Mesodermal cell (in vitro differentiated cells): ENCODE measurements around the gene SLC1A4.

Experiments
- H3K27ac ChIP-seq: 2 replicates; pipeline ENCODE4 v1.7.0; 2013; ENCODE audit warnings: mild to moderate bottlenecking, low read depth, low read length, moderate library complexity; ENCODE audit not compliant: severe bottlenecking
- H3K36me3 ChIP-seq: 2 replicates; pipeline ENCODE4 v1.7.1; 2013; ENCODE audit warnings: mild to moderate bottlenecking, low read length, moderate library complexity; ENCODE audit not compliant: control insufficient read depth, insufficient read depth
- H3K4me1 ChIP-seq: one replicate; pipeline ENCODE4 v1.7.1; 2013; ENCODE audit warnings: mild to moderate bottlenecking, low read length; ENCODE audit not compliant: insufficient read depth, control insufficient read depth, poor library complexity, severe bottlenecking
- H3K4me3 ChIP-seq: 2 replicates; pipeline ENCODE4 v1.7.0; 2013; ENCODE audit warnings: low read length, control low read depth, mild to moderate bottlenecking; ENCODE audit not compliant: insufficient read depth, poor library complexity, severe bottlenecking; ENCODE audit errors: extremely low read depth
- H3K9me3 ChIP-seq: 2 replicates; pipeline ENCODE4 v1.7.1; 2013; ENCODE audit warnings: mild to moderate bottlenecking, low read length, moderate library complexity; ENCODE audit not compliant: control insufficient read depth
- WGBS, 2 experiments: methylation state at CpG; one replicate each; pipeline ENCODE4 v1.1.5; 2013; ENCODE audit warnings: missing lambda C conversion rate in 2 of 2; ENCODE audit not compliant: insufficient coverage in 2 of 2; 5-methylcytosine and 5-hydroxymethylcytosine counted together

Gene SLC1A4

GRCh38 chr2:65035351-65035943 lies 46.2 kb downstream of the SLC1A4 start:
- peaks cover 5% of the 10 kb centered on the region for H3K4me1 ChIP-seq
- no peaks in the 10 kb centered on the region for H3K9me3 ChIP-seq
- 83% methylated on average over 3 of the region's 6 CpGs; no CpG with 5 or more reads in 1 of the 2 experiments for WGBS, 2 experiments
- H3K36me3 ChIP-seq = no peaks in the 10 kb centered on the region
- no peak overlapping the region for H3K27ac ChIP-seq
- H3K4me3 ChIP-seq = no peak overlapping the region

- H3K4me3 ChIP-seq = no peak overlapping the region
- no peaks in the 10 kb centered on the region for H3K4me1 ChIP-seq
- no peaks in the 10 kb centered on the region for H3K9me3 ChIP-seq
- no peaks in the 10 kb centered on the region for H3K36me3 ChIP-seq
- H3K27ac ChIP-seq = no peak overlapping the region
- WGBS, 2 experiments = 79 to 84% methylated on average over 2 to 3 of the region's 3 CpGs
These were observed 48.0 kb downstream of the SLC1A4 start for GRCh38 chr2:65037178-65037577.

- Histone ChIP-seq H3K4me3 (no peak overlapping the region), H3K4me1 (no peaks in the 10 kb centered on the region), H3K9me3 (peaks cover 12% of the 10 kb centered on the region), H3K36me3 (no peaks in the 10 kb centered on the region), H3K27ac (no peak overlapping the region)
- WGBS, 2 experiments = 86 to 95% methylated on average over 2 of the region's 3 CpGs
These were observed 50.4 kb downstream of the SLC1A4 start for GRCh38 chr2:65039640-65040039.

- Histone ChIP-seq H3K4me1 (no peaks in the 10 kb centered on the region), H3K27ac (no peak overlapping the region), H3K4me3 (no peak overlapping the region), H3K9me3 (peaks cover 16% of the 10 kb centered on the region), H3K36me3 (no peaks in the 10 kb centered on the region)
- WGBS, 2 experiments = 39 to 42% methylated on average over 7 to 11 of the region's 13 CpGs
These were observed 51.4 kb downstream of the SLC1A4 start for GRCh38 chr2:65040400-65041261.

- H3K27ac ChIP-seq = no peak overlapping the region
- WGBS, 2 experiments = 67% methylated on average over 1 of the region's 2 CpGs; no CpG with 5 or more reads in 1 of the 2 experiments
- H3K4me3 ChIP-seq = no peak overlapping the region
- H3K4me1 ChIP-seq = no peaks in the 10 kb centered on the region
- H3K9me3 ChIP-seq = peaks cover 23% of the 10 kb centered on the region
- H3K36me3 ChIP-seq = no peaks in the 10 kb centered on the region
These were observed 53.8 kb downstream of the SLC1A4 start for GRCh38 chr2:65043001-65043400.

- 95% methylated on average over 4 to 6 of the region's 7 CpGs for WGBS, 2 experiments
- Histone ChIP-seq H3K4me3 (no peak overlapping the region), H3K27ac (no peak overlapping the region), H3K4me1 (no peaks in the 10 kb centered on the region), H3K36me3 (no peaks in the 10 kb centered on the region), H3K9me3 (peaks cover 32% of the 10 kb centered on the region)
These were observed 55.0 kb downstream of the SLC1A4 start for GRCh38 chr2:65044097-65044735.

GRCh38 chr2:65045651-65046050 lies 56.5 kb downstream of the SLC1A4 start:
- H3K4me1 ChIP-seq = no peaks in the 10 kb centered on the region
- peaks cover 32% of the 10 kb centered on the region for H3K9me3 ChIP-seq
- H3K27ac ChIP-seq = no peak overlapping the region
- no peaks in the 10 kb centered on the region for H3K36me3 ChIP-seq
- H3K4me3 ChIP-seq = no peak overlapping the region
- 51 to 55% methylated on average over 6 to 7 of the region's 10 CpGs for WGBS, 2 experiments

GRCh38 chr2:65046633-65047407 lies 57.6 kb downstream of the SLC1A4 start:
- WGBS, 2 experiments = 87 to 98% methylated on average over 7 to 9 of the region's 11 CpGs
- H3K9me3 ChIP-seq = peaks cover 32% of the 10 kb centered on the region
- no peaks in the 10 kb centered on the region for H3K36me3 ChIP-seq
- no peak overlapping the region for H3K4me3 ChIP-seq
- H3K27ac ChIP-seq = no peak overlapping the region
- no peaks in the 10 kb centered on the region for H3K4me1 ChIP-seq

GRCh38 chr2:65049010-65049639 lies 59.9 kb downstream of the SLC1A4 start:
- no peak overlapping the region for H3K4me3 ChIP-seq

GRCh38 chr2:65050931-65051330 lies 61.7 kb downstream of the SLC1A4 start:
- no peaks in the 10 kb centered on the region for H3K36me3 ChIP-seq
- H3K27ac ChIP-seq = no peak overlapping the region
- H3K9me3 ChIP-seq = peaks cover 15% of the 10 kb centered on the region
- H3K4me3 ChIP-seq = no peak overlapping the region
- no peaks in the 10 kb centered on the region for H3K4me1 ChIP-seq
- 90 to 100% methylated on average over 1 to 2 of the region's 3 CpGs for WGBS, 2 experiments

More at GRCh38 chr2:65049010-65049639, 59.9 kb downstream of the SLC1A4 start:
- H3K36me3 ChIP-seq = no peaks in the 10 kb centered on the region
- no peak overlapping the region for H3K27ac ChIP-seq
- H3K9me3 ChIP-seq = peaks cover 23% of the 10 kb centered on the region
- no peaks in the 10 kb centered on the region for H3K4me1 ChIP-seq
- WGBS, 2 experiments = 86 to 100% methylated on average over 1 of the region's 1 CpG
